GM19328 (cell line): Measurements from ENCODE around the gene SLC35F3.
"Not testable (repeated sequence)": the region's sequence is repeated elsewhere in the genome, so short reads cannot be mapped to it uniquely, and the experiment has no call there.

ENCODE experiments used
- ATAC-seq: cut with Tn5 transposase; IDR thresholded peaks from one replicate; pipeline ENCODE4 v1.9.1; 2021; ENCODE audit warnings: mild to moderate bottlenecking, moderate library complexity; ENCODE audit not compliant: unreplicated experiment

Gene SLC35F3

GRCh38 chr1:234176000-234176399, 271.5 kb downstream of the SLC35F3 start:
- ATAC-seq: no peak

GRCh38 chr1:234176847-234177246, 272.4 kb downstream of the SLC35F3 start:
- not testable (repeated sequence) for ATAC-seq

GRCh38 chr1:234185438-234185837, 281.0 kb downstream of the SLC35F3 start:
- no peak for ATAC-seq

GRCh38 chr1:234186037-234186688, 281.7 kb downstream of the SLC35F3 start:
- ATAC-seq: no peak

- ATAC-seq: no peak
Measured at GRCh38 chr1:234188454-234188792, 283.9 kb downstream of the SLC35F3 start.

- ATAC-seq: no peak
Measured at GRCh38 chr1:234197839-234198238, 293.4 kb downstream of the SLC35F3 start.

- ATAC-seq: no peak
Measured at GRCh38 chr1:234199476-234200127, 295.1 kb downstream of the SLC35F3 start.

- no peak for ATAC-seq
Measured at GRCh38 chr1:234200566-234200965, 296.1 kb downstream of the SLC35F3 start.

- no peak for ATAC-seq
Measured at GRCh38 chr1:234201600-234201999, 297.1 kb downstream of the SLC35F3 start.

- no peak for ATAC-seq
Measured at GRCh38 chr1:234205966-234206365, 301.5 kb downstream of the SLC35F3 start.

- no peak for ATAC-seq
Measured at GRCh38 chr1:234206651-234207284, 302.3 kb downstream of the SLC35F3 start.

- no peak for ATAC-seq
Measured at GRCh38 chr1:234208351-234208750, 303.9 kb downstream of the SLC35F3 start.

- no peak for ATAC-seq
Measured at GRCh38 chr1:234208791-234209190, 304.3 kb downstream of the SLC35F3 start.

GRCh38 chr1:234210429-234210828, 306.0 kb downstream of the SLC35F3 start:
- ATAC-seq: not testable (repeated sequence)

- not testable (repeated sequence) for ATAC-seq
Measured at GRCh38 chr1:234211855-234212254, 307.4 kb downstream of the SLC35F3 start.

GRCh38 chr1:234212764-234213657, 308.5 kb downstream of the SLC35F3 start:
- ATAC-seq: no peak

GRCh38 chr1:234213658-234214128, 309.2 kb downstream of the SLC35F3 start:
- no peak for ATAC-seq

- peak; percentile 38 for ATAC-seq
Measured at GRCh38 chr1:234214129-234214910, 309.8 kb downstream of the SLC35F3 start.

GRCh38 chr1:234214911-234215892, 310.7 kb downstream of the SLC35F3 start:
- no peak for ATAC-seq
